ENCODE measurements around the gene NAA50. TPM values are rescaled to one million over a fixed set of nuclear protein-coding genes. Genes with fewer than 3 reads are reported as not detected.

The NAA50 gene
- total and polyA plus RNA-seq, 2 of the 13 experiments (the other 11 are each of a cell fraction or from before 2014, with no cell fraction given), result 30.2 to 233 TPM

GRCh38 chr3:113745756-113746547 is at the start of gene NAA50 (continued):
- TF ChIP-seq ZNF33B (CRISPR knock-in tag; IDR thresholded peaks at IDR 0.05) (no peak), MYC (CRISPR knock-in tag; IDR thresholded peaks at IDR 0.05; ENCODE audit: borderline replicate concordance) (peak; percentile 77), SKI (IDR thresholded peaks at IDR 0.05; ENCODE audit: partially characterized antibody) (peak; percentile 69), ZNF264 (CRISPR knock-in tag; IDR thresholded peaks at IDR 0.05) (no peak), HES4 (CRISPR knock-in tag; IDR thresholded peaks at IDR 0.05; ENCODE audit: borderline replicate concordance) (peak; percentile 75; the same call in 1 of the 2 replicates), HNRNPLL (IDR thresholded peaks at IDR 0.05; ENCODE audit: low read depth, low read length, poor library complexity, severe bottlenecking) (peak; percentile 69), TRIM22 (IDR thresholded peaks at IDR 0.05) (no peak), TAF1 (CRISPR knock-in tag; IDR thresholded peaks at IDR 0.05) (peak; percentile 73), ZSCAN5A (CRISPR knock-in tag; IDR thresholded peaks at IDR 0.05; ENCODE audit: borderline replicate concordance) (peak; percentile 56; the same call in 1 of the 2 replicates), PHF21A (CRISPR knock-in tag; IDR thresholded peaks at IDR 0.05) (peak; percentile 27; the same call in 1 of the 2 replicates), WIZ (CRISPR knock-in tag; IDR thresholded peaks at IDR 0.05) (0 out of 2 replicates have a peak, but pooled peaks have one; percentile 20), CENPT (CRISPR knock-in tag; IDR thresholded peaks at IDR 0.05; ENCODE audit: low read depth) (0 out of 2 replicates have a peak, but pooled peaks have one; percentile 34), TCF12 (IDR thresholded peaks at IDR 0.05) (no peak), TCF12 (CRISPR knock-in tag; IDR thresholded peaks at IDR 0.05) (peak; percentile 80; the same call in 1 of the 2 replicates), RFXANK (CRISPR knock-in tag; IDR thresholded peaks at IDR 0.05) (no peak), ZNF230 (CRISPR knock-in tag; IDR thresholded peaks at IDR 0.05) (no peak), FOXJ3 (CRISPR knock-in tag; IDR thresholded peaks at IDR 0.05; ENCODE audit: borderline replicate concordance) (0 out of 2 replicates have a peak, but pooled peaks have one; percentile 1), ZNF318 (CRISPR knock-in tag; IDR thresholded peaks at IDR 0.05) (no peak), ZKSCAN5 (CRISPR knock-in tag; IDR thresholded peaks at IDR 0.05) (peak; percentile 48; the same call in 1 of the 2 replicates)

All from HepG2 (cell line).